Endothelial cell of umbilical vein (primary cell): ENCODE data around the gene COX10. TPM values are rescaled to one million over a fixed set of nuclear protein-coding genes. Genes with fewer than 3 reads are reported as not detected.

Experiments used
- BruUV-seq: library from RNA; stranded (reverse); fragments of 400-500 nt; replicated peaks from 2 replicates; lab custom pipeline; 2021; lab: Mats Ljungman, UMichigan
- CTCF ChIA-PET: fragments of 300-600, 350-600 bp; sonication (Branson Sonifier 250); formaldehyde crosslinking; loops from one replicate; lab custom pipeline; 2021; ENCODE audit warnings: antibody characterized with exemption, inconsistent platforms; lab: Charles Lee
- POLR2A ChIA-PET: fragments of 300-600, 350-600 bp; sonication (Branson Sonifier 250); formaldehyde crosslinking; loops from one replicate; lab custom pipeline; 2021; ENCODE audit warnings: antibody characterized with exemption, inconsistent platforms; lab: Charles Lee
- DNase-seq: peaks from one replicate; pipeline ENCODE4 v3.0.0-alpha.2; 2011; ENCODE audit warnings: low read depth, low spot score
- FAIRE-seq: peaks from 2 replicates; lab custom pipeline; 2011; peaks lifted over from hg19 to GRCh38; lab: Jason Lieb, UNC
- H2AFZ ChIP-seq: 2 replicates; pipeline ENCODE4 v1.6.0; 2012; ENCODE audit warnings: low read depth, low read length, control low read depth, inconsistent platforms
- H3K27ac ChIP-seq: 2 replicates; pipeline ENCODE4 v1.5.1; 2011; ENCODE audit warnings: low read depth, mild to moderate bottlenecking, control low read depth, low read length, moderate library complexity; ENCODE audit not compliant: insufficient read depth
- H3K27me3 ChIP-seq, 2 experiments: 2 replicates each; pipeline versions ENCODE4 v1.6.0 to v1.6.1; 2011; ENCODE audit warnings: low read length in 2 of 2, mixed read lengths in 1 of 2; ENCODE audit not compliant: control insufficient read depth in 2 of 2, insufficient read depth in 2 of 2
- H3K36me3 ChIP-seq, 2 experiments: 2 replicates in 1 of 2; 3 replicates in 1 of 2; pipeline ENCODE4 v1.5.1; 2011; ENCODE audit warnings: low read length in 2 of 2, mild to moderate bottlenecking in 1 of 2, moderate library complexity in 1 of 2; ENCODE audit not compliant: control insufficient read depth in 2 of 2, insufficient read depth in 2 of 2; ENCODE audit errors: extremely low read depth in 1 of 2
- H3K4me1 ChIP-seq: 3 replicates; pipeline ENCODE4 v1.5.1; 2011; ENCODE audit warnings: mild to moderate bottlenecking, low read length; ENCODE audit not compliant: control insufficient read depth, insufficient read depth; ENCODE audit errors: extremely low read depth
- H3K4me2 ChIP-seq: 2 replicates; pipeline ENCODE4 v1.6.1; 2011; ENCODE audit warnings: low read length, control low read depth, mixed read lengths; ENCODE audit not compliant: insufficient read depth
- H3K4me3 ChIP-seq, 3 experiments: fragments of 200-600 bp in 1 of 3; sonication (generic), shearing (Covaris generic) in 1 of 3; replicated peaks in 1 of 3; 2 replicates each; pipeline ENCODE4 v1.5.1; 2011 to 2016; ENCODE audit warnings: control low read depth in 3 of 3, low read length in 3 of 3, mild to moderate bottlenecking in 2 of 3, inconsistent platforms in 1 of 3, low read depth in 1 of 3, moderate library complexity in 1 of 3; ENCODE audit not compliant: insufficient read depth in 1 of 3
- H3K79me2 ChIP-seq: 2 replicates; pipeline ENCODE4 v1.6.0; 2012; ENCODE audit warnings: low read length, inconsistent platforms; ENCODE audit not compliant: control insufficient read depth, insufficient read depth
- H3K9ac ChIP-seq: replicated peaks from 2 replicates; pipeline ENCODE3; 2011; ENCODE audit warnings: low read length, control low read depth; ENCODE audit not compliant: insufficient read depth; ENCODE audit errors: extremely low read depth
- H3K9me1 ChIP-seq: replicated peaks from 3 replicates; pipeline ENCODE4 v1.6.0; 2011; ENCODE audit warnings: mild to moderate bottlenecking, low read length; ENCODE audit not compliant: control insufficient read depth, insufficient read depth; ENCODE audit errors: extremely low read depth
- H3K9me3 ChIP-seq: replicated peaks from 2 replicates; pipeline ENCODE4 v1.5.1; 2012; ENCODE audit warnings: low read length, inconsistent platforms; ENCODE audit not compliant: control insufficient read depth, insufficient read depth
- H4K20me1 ChIP-seq: replicated peaks from 2 replicates; pipeline ENCODE3; 2011; ENCODE audit warnings: mild to moderate bottlenecking, low read length; ENCODE audit not compliant: control insufficient read depth, insufficient read depth; ENCODE audit errors: extremely low read depth
- FOS ChIP-seq: IDR thresholded peaks from 2 replicates; pipeline ENCODE4 v1.6.1; 2011; ENCODE audit warnings: mild to moderate bottlenecking, low read length, moderate library complexity, borderline replicate concordance; ENCODE audit not compliant: insufficient read depth
- GATA2 ChIP-seq: IDR thresholded peaks from 2 replicates; pipeline ENCODE4 v1.7.0; 2011; ENCODE audit warnings: low read depth, mild to moderate bottlenecking, moderate library complexity, mixed read lengths, low read length; ENCODE audit not compliant: insufficient read length, insufficient read depth
- JUN ChIP-seq: IDR thresholded peaks from 2 replicates; pipeline ENCODE4 v1.6.1; 2011; ENCODE audit warnings: borderline replicate concordance, low read depth; ENCODE audit not compliant: insufficient read length, insufficient read depth
- POLR2AphosphoS5 ChIP-seq: IDR thresholded peaks from 2 replicates; pipeline ENCODE4 v1.6.1; 2012; ENCODE audit warnings: low read depth, mild to moderate bottlenecking, control low read depth, low read length, moderate library complexity; ENCODE audit not compliant: insufficient read depth
- dilution Hi-C: fragments of 300-500 bp; cut with MboI; formaldehyde crosslinking; loops from one replicate; pipeline ENCODE4 v1.15.0; 2019; ENCODE audit warnings: low sequenced_read_pairs; ENCODE audit not compliant: extremely low pct_ligation_motif_present
- intact Hi-C: fragments of 100-400 bp; cut with micrococcal nuclease; formaldehyde crosslinking; loops from one replicate; pipeline ENCODE4 v1.10.0; 2022
- polyA plus RNA-seq, 4 experiments: library from polyadenylated mRNA; depleted of rRNA in 3 of 4; stranded (reverse) in 3 of 4; unstranded in 1 of 4; fragments of >200 nt; gene quantifications; 2 replicates each; pipeline versions ENCODE4 v1.2.1 to v1.2.3, GENCODE V29; 2011 to 2012; ENCODE audit warnings: missing spikeins in 1 of 4
- total RNA-seq: library from RNA; stranded (reverse); gene quantifications from 2 replicates; pipeline ENCODE4 v1.2.3, GENCODE V29; 2021
- TF ChIP-seq, protein P1 (sequence below), 2 donors: IDR thresholded peaks; 1 replicate in 1 of 2; 2 replicates in 1 of 2; pipeline ENCODE4 v1.5.1; 2011; ENCODE audit warnings: low read length in 2 of 2, mild to moderate bottlenecking in 2 of 2, moderate library complexity in 2 of 2, control low read depth in 1 of 2, inconsistent platforms in 1 of 2, low read depth in 1 of 2; ENCODE audit not compliant: insufficient read depth in 1 of 2; ENCODE audit errors: extremely low read depth in 1 of 2
- TF ChIP-seq, protein P2 (sequence below): IDR thresholded peaks from 2 replicates; pipeline ENCODE4 v1.6.1; 2011; ENCODE audit not compliant: insufficient read depth, insufficient read length

The COX10 gene
- total and polyA plus RNA-seq, 2 donors (not counting 3 experiments of a cell fraction or from before 2014, with no cell fraction given): 9.8 to 12.1 TPM

DNA sequence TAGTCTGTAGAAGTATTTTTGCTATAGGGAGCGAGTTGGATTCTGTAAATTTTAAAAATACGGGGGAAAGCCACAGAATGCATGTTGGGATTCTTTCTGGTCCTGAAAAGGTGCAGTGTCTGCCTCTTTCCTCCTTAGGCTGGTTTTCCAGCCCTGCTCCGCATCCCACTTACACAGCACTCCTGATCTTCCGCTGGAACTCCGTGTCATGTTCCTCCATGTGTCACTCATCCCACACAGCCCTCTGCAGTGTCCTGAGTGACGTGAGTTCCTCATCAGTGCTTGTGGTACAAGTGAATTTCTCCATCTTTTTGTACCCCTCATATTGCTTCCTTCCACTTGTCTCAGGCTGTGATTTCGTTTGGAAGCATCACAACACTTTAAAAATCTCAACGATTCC, 34.5 kb downstream of the COX10 start:
- no peak for TF ChIP-seq FOS
- TF ChIP-seq, protein P1, sequence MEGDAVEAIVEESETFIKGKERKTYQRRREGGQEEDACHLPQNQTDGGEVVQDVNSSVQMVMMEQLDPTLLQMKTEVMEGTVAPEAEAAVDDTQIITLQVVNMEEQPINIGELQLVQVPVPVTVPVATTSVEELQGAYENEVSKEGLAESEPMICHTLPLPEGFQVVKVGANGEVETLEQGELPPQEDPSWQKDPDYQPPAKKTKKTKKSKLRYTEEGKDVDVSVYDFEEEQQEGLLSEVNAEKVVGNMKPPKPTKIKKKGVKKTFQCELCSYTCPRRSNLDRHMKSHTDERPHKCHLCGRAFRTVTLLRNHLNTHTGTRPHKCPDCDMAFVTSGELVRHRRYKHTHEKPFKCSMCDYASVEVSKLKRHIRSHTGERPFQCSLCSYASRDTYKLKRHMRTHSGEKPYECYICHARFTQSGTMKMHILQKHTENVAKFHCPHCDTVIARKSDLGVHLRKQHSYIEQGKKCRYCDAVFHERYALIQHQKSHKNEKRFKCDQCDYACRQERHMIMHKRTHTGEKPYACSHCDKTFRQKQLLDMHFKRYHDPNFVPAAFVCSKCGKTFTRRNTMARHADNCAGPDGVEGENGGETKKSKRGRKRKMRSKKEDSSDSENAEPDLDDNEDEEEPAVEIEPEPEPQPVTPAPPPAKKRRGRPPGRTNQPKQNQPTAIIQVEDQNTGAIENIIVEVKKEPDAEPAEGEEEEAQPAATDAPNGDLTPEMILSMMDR (IDR thresholded peaks at IDR 0.05; ENCODE audit: extremely low read depth in 1 of 2, insufficient read depth in 1 of 2, low read depth in 1 of 2, low read length in 2 of 2): no peak
- no peak for TF ChIP-seq GATA2
- TF ChIP-seq POLR2AphosphoS5: no peak
- TF ChIP-seq JUN: no peak
- TF ChIP-seq, protein P2, sequence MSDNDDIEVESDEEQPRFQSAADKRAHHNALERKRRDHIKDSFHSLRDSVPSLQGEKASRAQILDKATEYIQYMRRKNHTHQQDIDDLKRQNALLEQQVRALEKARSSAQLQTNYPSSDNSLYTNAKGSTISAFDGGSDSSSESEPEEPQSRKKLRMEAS: no peak
- H3K9me1 ChIP-seq: no peaks in the 10 kb centered on the region
- H3K27me3 ChIP-seq: no peaks in the 10 kb centered on the region
- DNase-seq: no peak
- no peak overlapping the region for H2AFZ ChIP-seq
- H3K4me3 ChIP-seq: no peak overlapping the region
- FAIRE-seq: no peak
- no peak overlapping the region for H3K4me2 ChIP-seq
- H3K79me2 ChIP-seq: peaks cover 2% of the 10 kb centered on the region
- dilution Hi-C loops (no loop called here), intact Hi-C loops (no loop called here)
- H3K27ac ChIP-seq: no peak overlapping the region
- ChIA-PET CTCF (no interaction called here), POLR2A (no interaction called here)
- no TSS peak for BruUV-seq
- H3K36me3 ChIP-seq: no peaks in the 10 kb centered on the region
- no peaks in the 10 kb centered on the region for H3K9me3 ChIP-seq
- H4K20me1 ChIP-seq: no peaks in the 10 kb centered on the region
- no peak overlapping the region for H3K9ac ChIP-seq
- peaks cover 7% of the 10 kb centered on the region for H3K4me1 ChIP-seq
